Calu3 (cell line): Measurements from ENCODE around the gene ESR1. TPM values are rescaled to one million over a fixed set of nuclear protein-coding genes. Genes with fewer than 3 reads are reported as not detected.

Experiments used
- BruUV-seq: library from RNA; stranded (reverse); fragments of 400-500 nt; replicated peaks from 2 replicates; lab custom pipeline; 2021; lab: Mats Ljungman, UMichigan
- CTCF ChIA-PET: fragments of 300-600 bp; sonication (Branson Sonifier 250); formaldehyde crosslinking; loops from one replicate; lab custom pipeline; 2022; ENCODE audit warnings: antibody characterized with exemption; lab: Charles Lee
- DNase-seq: peaks from one replicate; pipeline ENCODE4 v3.0.0; 2022
- H3K27ac Mint-ChIP-seq: one replicate; pipeline ENCODE4 v1.8.0; 2022; ENCODE audit warnings: mixed read lengths; ENCODE audit not compliant: unreplicated experiment
- H3K27me3 Mint-ChIP-seq: one replicate; pipeline ENCODE4 v1.8.0; 2022; ENCODE audit warnings: mixed read lengths; ENCODE audit not compliant: unreplicated experiment
- H3K36me3 Mint-ChIP-seq: one replicate; pipeline ENCODE4 v1.8.0; 2022; ENCODE audit warnings: mild to moderate bottlenecking, moderate library complexity, mixed read lengths; ENCODE audit not compliant: insufficient read depth, unreplicated experiment
- H3K4me1 Mint-ChIP-seq: one replicate; pipeline ENCODE4 v1.8.0; 2022; ENCODE audit warnings: mild to moderate bottlenecking, low read depth, mixed read lengths; ENCODE audit not compliant: unreplicated experiment
- H3K4me3 Mint-ChIP-seq: one replicate; pipeline ENCODE4 v1.8.0; 2022; ENCODE audit warnings: mild to moderate bottlenecking, low read depth, moderate library complexity, mixed read lengths; ENCODE audit not compliant: unreplicated experiment
- H3K9me3 Mint-ChIP-seq: one replicate; pipeline ENCODE4 v1.8.0; 2022; ENCODE audit warnings: low read depth, mixed read lengths; ENCODE audit not compliant: unreplicated experiment
- intact Hi-C: fragments of 100-400 bp; cut with micrococcal nuclease; formaldehyde crosslinking; loops from one replicate; pipeline ENCODE4 v1.10.0; 2022; ENCODE audit not compliant: unreplicated experiment
- total RNA-seq: library from RNA; stranded (reverse); gene quantifications from 2 replicates; pipeline ENCODE4 v1.2.3, GENCODE V29; 2022
- TF ChIP-seq, protein P1 (sequence below): fragments of 200-600 bp; IDR thresholded peaks from one replicate; pipeline ENCODE4 v1.8.0; 2022; ENCODE audit warnings: antibody characterized with exemption; ENCODE audit not compliant: unreplicated experiment

ESR1 gene
- total RNA-seq, 1 experiment from 2014 or later: 0.50 TPM

DNA sequence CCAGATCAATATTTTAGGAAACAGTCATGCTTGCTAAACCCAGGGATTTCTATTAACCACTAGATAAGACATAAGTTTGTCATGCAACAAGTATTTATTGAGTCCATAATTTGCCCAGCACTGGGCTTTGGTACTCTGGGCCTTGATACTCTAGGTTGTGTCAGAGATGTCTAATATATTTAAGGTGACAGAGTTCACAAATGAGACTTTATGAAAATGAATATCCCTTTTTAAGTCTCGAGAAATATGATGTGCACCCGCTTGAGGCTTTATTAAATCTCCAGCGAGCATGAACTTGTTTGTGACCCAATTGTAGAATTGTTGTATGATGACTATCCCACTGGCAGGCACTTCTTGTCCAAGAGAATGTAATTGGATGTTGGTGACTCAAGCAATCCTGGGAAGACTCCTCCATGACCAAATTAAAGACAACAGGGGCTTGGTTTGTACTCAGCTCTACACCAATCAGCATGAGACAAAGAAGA is 109.2 kb downstream of the ESR1 start:
- Mint-ChIP-seq H3K27ac (no peak overlapping the region), H3K4me1 (peaks cover 26% of the 10 kb centered on the region), H3K27me3 (no peaks in the 10 kb centered on the region), H3K9me3 (no peaks in the 10 kb centered on the region), H3K4me3 (no peak overlapping the region), H3K36me3 (no peaks in the 10 kb centered on the region)
- CTCF ChIA-PET: no interaction called here
- no peak for DNase-seq
- no TSS peak for BruUV-seq
- intact Hi-C loops: no loop called here
- TF ChIP-seq, protein P1, sequence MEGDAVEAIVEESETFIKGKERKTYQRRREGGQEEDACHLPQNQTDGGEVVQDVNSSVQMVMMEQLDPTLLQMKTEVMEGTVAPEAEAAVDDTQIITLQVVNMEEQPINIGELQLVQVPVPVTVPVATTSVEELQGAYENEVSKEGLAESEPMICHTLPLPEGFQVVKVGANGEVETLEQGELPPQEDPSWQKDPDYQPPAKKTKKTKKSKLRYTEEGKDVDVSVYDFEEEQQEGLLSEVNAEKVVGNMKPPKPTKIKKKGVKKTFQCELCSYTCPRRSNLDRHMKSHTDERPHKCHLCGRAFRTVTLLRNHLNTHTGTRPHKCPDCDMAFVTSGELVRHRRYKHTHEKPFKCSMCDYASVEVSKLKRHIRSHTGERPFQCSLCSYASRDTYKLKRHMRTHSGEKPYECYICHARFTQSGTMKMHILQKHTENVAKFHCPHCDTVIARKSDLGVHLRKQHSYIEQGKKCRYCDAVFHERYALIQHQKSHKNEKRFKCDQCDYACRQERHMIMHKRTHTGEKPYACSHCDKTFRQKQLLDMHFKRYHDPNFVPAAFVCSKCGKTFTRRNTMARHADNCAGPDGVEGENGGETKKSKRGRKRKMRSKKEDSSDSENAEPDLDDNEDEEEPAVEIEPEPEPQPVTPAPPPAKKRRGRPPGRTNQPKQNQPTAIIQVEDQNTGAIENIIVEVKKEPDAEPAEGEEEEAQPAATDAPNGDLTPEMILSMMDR: no peak

DNA sequence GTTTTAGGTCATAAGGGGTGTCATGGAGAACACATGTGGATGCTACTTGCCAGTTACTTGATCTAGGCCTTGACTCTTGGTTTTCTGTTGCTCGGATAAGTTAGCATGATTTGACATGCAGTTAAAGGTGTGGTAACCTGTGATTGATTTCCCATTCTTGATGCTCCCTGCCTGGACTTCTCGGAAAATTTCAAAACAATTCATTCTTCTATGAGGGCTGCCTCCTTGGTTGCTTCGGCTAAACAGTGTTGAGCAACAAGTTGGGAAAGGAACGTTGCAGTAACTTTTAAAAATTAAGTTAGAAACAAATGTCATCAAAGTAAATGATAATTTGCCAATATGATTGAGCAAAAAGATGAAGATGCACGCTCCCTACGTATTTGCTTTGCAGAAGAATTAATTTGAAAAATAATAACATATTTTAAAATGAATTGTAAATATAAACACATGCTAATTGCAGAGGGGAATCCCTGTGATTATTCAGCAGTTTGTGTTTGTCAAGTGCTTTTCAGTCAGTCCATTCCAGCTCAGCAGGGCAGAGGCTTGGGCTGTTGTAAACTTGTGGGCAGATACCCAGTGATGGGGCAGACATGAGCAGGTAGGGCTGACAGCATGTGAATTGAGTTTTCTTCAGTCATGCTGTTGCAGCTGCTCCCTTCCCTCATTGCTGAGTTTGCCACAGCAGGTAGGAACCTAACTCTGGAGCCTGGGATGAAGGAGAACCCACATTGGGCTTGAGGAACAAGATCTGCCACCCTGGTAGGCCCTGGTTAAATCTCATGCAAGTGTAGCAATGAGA is 110.2 kb downstream of the ESR1 start:
- H3K4me3 Mint-ChIP-seq: no peak overlapping the region
- CTCF ChIA-PET: no interaction called here
- no peak for DNase-seq
- no peaks in the 10 kb centered on the region for H3K36me3 Mint-ChIP-seq
- TF ChIP-seq, protein P1: no peak
- H3K27me3 Mint-ChIP-seq: no peaks in the 10 kb centered on the region
- intact Hi-C loops: no loop called here
- peaks cover 26% of the 10 kb centered on the region for H3K4me1 Mint-ChIP-seq
- no peak overlapping the region for H3K27ac Mint-ChIP-seq
- BruUV-seq: no TSS peak
- no peaks in the 10 kb centered on the region for H3K9me3 Mint-ChIP-seq

DNA sequence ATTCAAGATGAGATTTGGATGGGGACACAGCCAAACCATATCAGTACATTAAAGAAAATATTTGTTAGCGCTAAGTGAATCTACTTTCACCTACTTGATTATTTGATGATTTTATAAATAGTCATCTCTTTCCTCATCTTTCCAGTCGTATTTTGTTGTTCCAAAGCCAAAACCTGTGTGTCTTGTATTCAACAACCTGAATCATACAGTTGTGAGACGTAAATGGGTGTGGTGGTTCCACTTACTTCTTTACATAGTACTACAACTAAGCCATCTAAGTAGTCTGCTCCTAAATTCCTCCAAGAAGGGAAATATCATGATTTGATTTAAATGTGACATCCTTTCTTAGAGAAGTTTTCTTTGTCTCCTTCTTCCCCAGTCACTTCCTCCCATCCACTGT is 132.8 kb downstream of the ESR1 start:
- DNase-seq: no peak
- Mint-ChIP-seq H3K9me3 (no peaks in the 10 kb centered on the region), H3K27ac (no peak overlapping the region), H3K4me1 (no peaks in the 10 kb centered on the region), H3K36me3 (no peaks in the 10 kb centered on the region), H3K4me3 (no peak overlapping the region), H3K27me3 (no peaks in the 10 kb centered on the region)
- intact Hi-C loops: no loop called here
- CTCF ChIA-PET: no interaction called here
- no TSS peak for BruUV-seq
- TF ChIP-seq, protein P1: no peak

DNA sequence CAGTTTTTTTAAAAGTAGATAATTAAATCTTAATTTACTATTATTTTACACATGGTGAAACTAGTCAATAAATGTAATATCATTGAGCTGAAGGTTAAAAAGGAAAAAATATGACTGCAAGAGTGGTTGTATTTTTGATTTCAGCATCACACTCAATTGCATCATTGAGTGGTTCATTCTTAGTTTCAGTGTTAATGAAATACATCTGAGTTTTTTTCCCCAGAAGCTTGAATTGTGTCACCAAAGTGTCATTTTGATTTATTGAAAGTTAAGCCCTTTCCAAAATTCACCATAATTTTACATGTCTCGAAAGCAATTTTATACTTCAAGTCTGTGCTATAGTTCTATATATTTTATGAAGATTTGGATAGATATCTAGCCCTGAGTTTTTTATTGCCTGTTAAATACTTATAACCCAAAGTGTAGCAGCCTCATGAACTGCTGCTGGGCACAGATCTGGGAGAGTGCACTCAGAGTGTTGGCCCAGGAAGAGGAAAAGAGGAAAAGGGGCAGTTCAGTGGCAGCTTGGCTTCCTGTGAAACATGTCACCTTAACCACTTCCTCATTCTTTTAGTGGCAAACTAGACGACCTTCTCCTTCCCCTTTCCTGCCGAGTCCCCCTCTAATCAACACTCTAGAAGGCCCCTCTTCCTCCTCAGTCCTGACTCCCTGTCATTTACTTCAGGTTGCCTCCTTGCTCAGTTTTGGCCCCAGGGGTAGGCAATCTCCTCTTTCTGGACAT is 140.7 kb downstream of the ESR1 start:
- CTCF ChIA-PET: no interaction called here

More for the DNA sequence above, 140.7 kb downstream of the ESR1 start:
- TF ChIP-seq, protein P1: no peak
- H3K27ac Mint-ChIP-seq: no peak overlapping the region
- no peak overlapping the region for H3K4me3 Mint-ChIP-seq
- no TSS peak for BruUV-seq
- peaks cover 3% of the 10 kb centered on the region for H3K9me3 Mint-ChIP-seq
- peaks cover 28% of the 10 kb centered on the region for H3K4me1 Mint-ChIP-seq
- no peaks in the 10 kb centered on the region for H3K27me3 Mint-ChIP-seq
- DNase-seq: peak; percentile 3
- H3K36me3 Mint-ChIP-seq: no peaks in the 10 kb centered on the region
- intact Hi-C loops: no loop called here
